ENCODE measurements around the gene PITPNC1. TPM values are rescaled to one million over a fixed set of nuclear protein-coding genes. Genes with fewer than 3 reads are reported as not detected.

PITPNC1 gene
- total and polyA plus RNA-seq, 2 of the 13 experiments (the other 11 are each of a cell fraction or from before 2014, with no cell fraction given): 4.1 to 5.7 TPM

GRCh38 chr17:67434061-67434525 lies 57.0 kb downstream of the PITPNC1 start:
- FAIRE-seq: no peak
- no TSS peak for BruUV-seq (replicated peaks)
- no peak for DNase-seq (ENCODE audit: low spot score)
- Histone ChIP-seq H4K20me1 (ENCODE audit: insufficient read depth, low read length) (no peaks in the 10 kb centered on the region), H3K27ac (ENCODE audit: extremely low read length, insufficient read depth, low read length) (no peak overlapping the region), H3K4me3 (replicated peaks in 1 of 3; ENCODE audit: insufficient read depth in 1 of 3, low read depth in 2 of 3, low read length in 3 of 3) (no peak overlapping the region), H3K4me1 (ENCODE audit: insufficient read depth, low read length) (peaks cover 7% of the 10 kb centered on the region), H3K4me2 (ENCODE audit: low read depth, low read length) (peak overlapping the region; percentile 26; the same call in 1 of the 2 replicates), H3K27me3 (ENCODE audit: control insufficient read depth in 1 of 2, insufficient read depth in 2 of 2, low read length in 2 of 2) (no peaks in the 10 kb centered on the region), H2AFZ (ENCODE audit: low read length) (no peak overlapping the region), H3K9ac (ENCODE audit: insufficient read depth, low read depth, low read length) (no peak overlapping the region), H3K79me2 (ENCODE audit: insufficient read depth, low read length) (no peaks in the 10 kb centered on the region), H3K9me3 (ENCODE audit: low read length) (no peaks in the 10 kb centered on the region), H3K36me3 (replicated peaks in 1 of 2; ENCODE audit: control insufficient read depth in 1 of 2, insufficient read depth in 2 of 2, low read length in 2 of 2) (no peaks in the 10 kb centered on the region)
- 44% methylated on average over 6 of the region's 6 CpGs for WGBS (ENCODE audit: low lambda C conversion rate)
- ChIA-PET POLR2A (no interaction called here), CTCF (ENCODE audit: low intra/inter-chr PET ratio, low total read pairs) (no interaction called here)
- intact Hi-C loops (cut with micrococcal nuclease; ENCODE audit: unreplicated experiment): no loop called here
- peak; percentile 42 for ATAC-seq
- in situ Hi-C loops (cut with HindIII; ENCODE audit: extremely low pct_ligation_motif_present, low pct_unique_long_range_greater_than_20kb): no loop called here
- TF ChIP-seq MLLT10 (CRISPR knock-in tag; IDR thresholded peaks at IDR 0.05) (no peak), PAF1 (CRISPR knock-in tag; IDR thresholded peaks at IDR 0.05) (no peak), ZNF749 (CRISPR knock-in tag; IDR thresholded peaks at IDR 0.05; ENCODE audit: borderline replicate concordance) (no peak), BRCA1 (CRISPR knock-in tag; IDR thresholded peaks at IDR 0.05) (no peak), ZNF7 (CRISPR knock-in tag; IDR thresholded peaks at IDR 0.05) (peak; percentile 60; the same call in 1 of the 2 replicates), ZNF577 (CRISPR knock-in tag; IDR thresholded peaks at IDR 0.05; ENCODE audit: borderline replicate concordance, low read depth) (no peak), GABPA (IDR thresholded peaks at IDR 0.05; ENCODE audit: low read depth, low read length) (no peak), GABPA (CRISPR knock-in tag; IDR thresholded peaks at IDR 0.05; ENCODE audit: low read depth) (0 out of 2 replicates have a peak, but pooled peaks have one; percentile 21), TBX2 (CRISPR knock-in tag; IDR thresholded peaks at IDR 0.05; ENCODE audit: borderline replicate concordance) (no peak), ZNF563 (CRISPR knock-in tag; IDR thresholded peaks at IDR 0.05) (no peak), MTA3 (CRISPR knock-in tag; IDR thresholded peaks at IDR 0.05) (no peak), ZC3H4 (CRISPR knock-in tag; IDR thresholded peaks at IDR 0.05; ENCODE audit: borderline replicate concordance) (no peak), ZFP1 (CRISPR knock-in tag; IDR thresholded peaks at IDR 0.05) (no peak), E2F5 (CRISPR knock-in tag; conservative IDR thresholded peaks at IDR 0.05) (no peak), ZNF646 (CRISPR knock-in tag; IDR thresholded peaks at IDR 0.05) (no peak), TEF (CRISPR knock-in tag; IDR thresholded peaks at IDR 0.05) (peak; percentile 21; the same call in 1 of the 2 replicates), HMG20A (CRISPR knock-in tag; IDR thresholded peaks at IDR 0.05; ENCODE audit: borderline replicate concordance) (no peak)
